H1 (cell line): ENCODE results near the gene NHEJ1. TPM values are rescaled to one million over a fixed set of nuclear protein-coding genes. Genes with fewer than 3 reads are reported as not detected.

Source experiments
- CTCF ChIA-PET: fragments of 300-600 bp; sonication (Branson Sonifier 250); formaldehyde crosslinking; loops from one replicate; lab custom pipeline; 2021; ENCODE audit not compliant: partially characterized antibody; lab: Charles Lee
- POLR2A ChIA-PET: fragments of 300-600 bp; sonication (Branson Sonifier 250); formaldehyde crosslinking; loops from one replicate; lab custom pipeline; 2021; ENCODE audit warnings: inconsistent platforms; ENCODE audit not compliant: partially characterized antibody; lab: Charles Lee
- DNase-seq, 2 experiments: peaks; one replicate each; pipeline versions ENCODE4 v3.0.0 to v3.0.0-alpha.2; 2010 to 2022; ENCODE audit warnings: low spot score in 2 of 2, low read depth in 1 of 2, mixed read lengths in 1 of 2
- FAIRE-seq: peaks from 2 replicates; lab custom pipeline; 2011; peaks lifted over from hg19 to GRCh38; lab: Jason Lieb, UNC
- H2AFZ ChIP-seq: 2 replicates; pipeline ENCODE4 v1.8.1; 2012; ENCODE audit warnings: low read length, inconsistent platforms
- H2AK5ac ChIP-seq: 2 replicates; pipeline ENCODE4 v1.6.1; 2013; ENCODE audit warnings: low read depth, low read length
- H2BK120ac ChIP-seq: replicated peaks from 2 replicates; pipeline ENCODE3; 2013; ENCODE audit warnings: low read depth, low read length, inconsistent platforms
- H2BK12ac ChIP-seq: 2 replicates; pipeline ENCODE4 v1.6.1; 2013; ENCODE audit warnings: low read depth, low read length
- H2BK15ac ChIP-seq: 2 replicates; pipeline ENCODE4 v1.6.1; 2013; ENCODE audit warnings: low read length
- H2BK20ac ChIP-seq: 2 replicates; pipeline ENCODE4 v1.6.1; 2013; ENCODE audit warnings: low read length
- H2BK5ac ChIP-seq: 2 replicates; pipeline ENCODE4 v1.6.1; 2013; ENCODE audit warnings: low read depth, low read length
- H3K14ac ChIP-seq: 2 replicates; pipeline ENCODE4 v1.6.1; 2013; ENCODE audit warnings: inconsistent platforms; ENCODE audit not compliant: insufficient read length
- H3K18ac ChIP-seq: 2 replicates; pipeline ENCODE4 v1.6.1; 2013; ENCODE audit warnings: low read length; ENCODE audit errors: extremely low read depth
- H3K23ac ChIP-seq: 2 replicates; pipeline ENCODE4 v1.6.1; 2013; ENCODE audit warnings: inconsistent platforms; ENCODE audit not compliant: insufficient read length
- H3K23me2 ChIP-seq: 2 replicates; pipeline ENCODE4 v1.6.1; 2013; ENCODE audit warnings: low read depth, low read length
- H3K27ac ChIP-seq: 2 replicates; pipeline ENCODE4 v1.6.1; 2011; ENCODE audit warnings: low read depth, low read length, inconsistent platforms
- H3K27me3 ChIP-seq, 4 experiments: replicated peaks in 1 of 4; 1 replicate in 1 of 4; 2 replicates in 3 of 4; pipeline versions ENCODE4 v1.6.1 to v1.8.1; 2011 to 2013; ENCODE audit warnings: low read length in 3 of 4, mild to moderate bottlenecking in 3 of 4, inconsistent platforms in 2 of 4, mixed read lengths in 2 of 4, moderate library complexity in 1 of 4; ENCODE audit not compliant: control insufficient read depth in 3 of 4, insufficient read depth in 3 of 4; ENCODE audit errors: extremely low read depth in 1 of 4
- H3K36me3 ChIP-seq, 4 experiments: 2 replicates each; pipeline versions ENCODE4 v1.6.1 to v1.8.1; 2011 to 2013; ENCODE audit warnings: mild to moderate bottlenecking in 4 of 4, low read length in 3 of 4, moderate library complexity in 2 of 4, control low read depth in 1 of 4, inconsistent platforms in 1 of 4; ENCODE audit not compliant: insufficient read depth in 4 of 4, control insufficient read depth in 2 of 4
- H3K4ac ChIP-seq: replicated peaks from 2 replicates; pipeline ENCODE3; 2013; ENCODE audit warnings: low read length, low read depth, mixed read lengths, inconsistent platforms; ENCODE audit not compliant: insufficient read length
- H3K4me1 ChIP-seq, 4 experiments: replicated peaks in 1 of 4; 1 replicate in 1 of 4; 2 replicates in 3 of 4; pipeline versions ENCODE4 v1.6.1 to v1.8.1; 2011 to 2013; ENCODE audit warnings: low read length in 3 of 4, inconsistent platforms in 2 of 4, mixed read lengths in 1 of 4; ENCODE audit not compliant: insufficient read depth in 4 of 4, control insufficient read depth in 3 of 4
- H3K4me2 ChIP-seq, 2 experiments: 2 replicates each; pipeline versions ENCODE4 v1.6.1 to v1.8.1; 2011 to 2013; ENCODE audit warnings: low read depth in 2 of 2, low read length in 2 of 2, control low read depth in 1 of 2, inconsistent platforms in 1 of 2, mild to moderate bottlenecking in 1 of 2; ENCODE audit not compliant: insufficient read depth in 1 of 2
- H3K4me3 ChIP-seq, 4 experiments: fragments of 200-600, 300-600 bp in 1 of 4; sonication (generic), shearing (Covaris generic), sonication (Bioruptor Twin) in 1 of 4; 2 replicates each; pipeline versions ENCODE4 v1.5.1 to v1.8.1; 2011 to 2016; ENCODE audit warnings: low read length in 4 of 4, low read depth in 3 of 4, control low read depth in 2 of 4, inconsistent platforms in 2 of 4, mild to moderate bottlenecking in 2 of 4, mixed read lengths in 1 of 4, moderate library complexity in 1 of 4; ENCODE audit not compliant: insufficient read depth in 2 of 4; ENCODE audit errors: extremely low read depth in 1 of 4
- H3K56ac ChIP-seq: replicated peaks from 2 replicates; pipeline ENCODE3; 2013; ENCODE audit warnings: low read depth, mild to moderate bottlenecking, mixed read lengths, low read length, inconsistent platforms; ENCODE audit not compliant: insufficient read length
- H3K79me1 ChIP-seq: 2 replicates; pipeline ENCODE4 v1.6.1; 2013; ENCODE audit warnings: low read depth, low read length, control low read depth
- H3K79me2 ChIP-seq, 2 experiments: 2 replicates each; pipeline versions ENCODE4 v1.6.1 to v1.8.1; 2012 to 2013; ENCODE audit warnings: low read length in 2 of 2, mild to moderate bottlenecking in 2 of 2, inconsistent platforms in 1 of 2; ENCODE audit not compliant: insufficient read depth in 2 of 2, control insufficient read depth in 1 of 2
- H3K9ac ChIP-seq, 4 experiments: replicated peaks in 1 of 4; 1 replicate in 1 of 4; 2 replicates in 3 of 4; pipeline versions ENCODE4 v1.6.1 to v1.8.1; 2011 to 2013; ENCODE audit warnings: low read depth in 3 of 4, low read length in 3 of 4, control low read depth in 2 of 4, mild to moderate bottlenecking in 2 of 4, moderate library complexity in 2 of 4, inconsistent platforms in 1 of 4; ENCODE audit errors: extremely low read depth in 1 of 4
- H3K9me3 ChIP-seq, 2 experiments: 2 replicates each; pipeline versions ENCODE4 v1.6.1 to v1.8.1; 2012 to 2013; ENCODE audit warnings: mild to moderate bottlenecking in 2 of 2, moderate library complexity in 2 of 2, control low read depth in 1 of 2, inconsistent platforms in 1 of 2, low read depth in 1 of 2, low read length in 1 of 2, mixed read lengths in 1 of 2; ENCODE audit not compliant: insufficient read depth in 2 of 2
- H4K20me1 ChIP-seq, 2 experiments: replicated peaks in 1 of 2; 2 replicates each; pipeline versions ENCODE3 to v1.8.1; 2011 to 2013; ENCODE audit warnings: inconsistent platforms in 2 of 2, low read length in 2 of 2, mild to moderate bottlenecking in 1 of 2; ENCODE audit not compliant: insufficient read depth in 2 of 2, control insufficient read depth in 1 of 2
- H4K5ac ChIP-seq: 2 replicates; pipeline ENCODE4 v1.6.1; 2013; ENCODE audit warnings: low read length, low read depth, mixed read lengths, inconsistent platforms; ENCODE audit not compliant: insufficient read length
- H4K8ac ChIP-seq: 2 replicates; pipeline ENCODE4 v1.8.0; 2013; ENCODE audit warnings: mild to moderate bottlenecking, moderate library complexity, low read length, inconsistent platforms; ENCODE audit not compliant: insufficient read depth; ENCODE audit errors: extremely low read depth
- H4K91ac ChIP-seq: replicated peaks from 2 replicates; pipeline ENCODE3; 2013; ENCODE audit warnings: low read length, mixed read lengths, inconsistent platforms; ENCODE audit not compliant: insufficient read length
- BACH1 ChIP-seq: IDR thresholded peaks from 2 replicates; pipeline ENCODE4 v1.6.1; 2012; ENCODE audit warnings: low read length, improper control_type of control experiment
- CREB1 ChIP-seq: IDR thresholded peaks from 2 replicates; pipeline ENCODE4 v1.6.1; 2012; ENCODE audit warnings: inconsistent platforms
- CTBP2 ChIP-seq: IDR thresholded peaks from 2 replicates; pipeline ENCODE4 v1.7.0; 2011; ENCODE audit warnings: borderline replicate concordance, mild to moderate bottlenecking, moderate library complexity, mixed read lengths, low read length; ENCODE audit not compliant: insufficient read depth, insufficient read length
- EP300 ChIP-seq, 2 experiments: IDR thresholded peaks; 1 replicate in 1 of 2; 2 replicates in 1 of 2; pipeline ENCODE4 v1.6.1; 2011 to 2012; ENCODE audit warnings: low read depth in 2 of 2, low read length in 2 of 2, mild to moderate bottlenecking in 2 of 2, borderline replicate concordance in 1 of 2, inconsistent platforms in 1 of 2, moderate library complexity in 1 of 2
- EZH2 ChIP-seq: fragments of 200-600 bp; sonication (generic); IDR thresholded peaks from 2 replicates; pipeline ENCODE4 v1.7.1; 2012; ENCODE audit warnings: low read depth, mild to moderate bottlenecking, moderate library complexity, low read length, inconsistent platforms; ENCODE audit not compliant: severe bottlenecking
- HDAC6 ChIP-seq: IDR thresholded peaks from one replicate; pipeline ENCODE4 v1.7.1; 2012; ENCODE audit warnings: low read depth, mild to moderate bottlenecking, inconsistent platforms, low read length, moderate library complexity
- KDM5A ChIP-seq: fragments of 200-600 bp; IDR thresholded peaks from 2 replicates; pipeline ENCODE4 v1.7.1; 2012; ENCODE audit warnings: mild to moderate bottlenecking, low read length, inconsistent platforms, mixed read lengths
- SP2 ChIP-seq: IDR thresholded peaks from 2 replicates; pipeline ENCODE4 v1.6.1; 2012; ENCODE audit warnings: mild to moderate bottlenecking, low read length, inconsistent platforms
- SRF ChIP-seq: IDR thresholded peaks from 2 replicates; pipeline ENCODE4 v1.6.1; 2011; ENCODE audit warnings: mild to moderate bottlenecking, low read depth, low read length, moderate library complexity
- WGBS, 2 experiments: shearing (Covaris generic) in 1 of 2; methylation state at CpG; one replicate each; pipeline versions ENCODE4 v1.1.6 to v1.1.7; 2013 to 2015; ENCODE audit warnings: low lambda C conversion rate in 2 of 2, mixed read lengths in 2 of 2, inconsistent platforms in 1 of 2, low coverage in 1 of 2, missing lambda C conversion rate in 1 of 2; ENCODE audit not compliant: insufficient replicate concordance in 2 of 2, insufficient coverage in 1 of 2, insufficient read length in 1 of 2; ENCODE audit errors: extremely low coverage in 1 of 2, missing lambda C conversion rate in 1 of 2; 5-methylcytosine and 5-hydroxymethylcytosine counted together
- polyA plus RNA-seq, 7 experiments: library from polyadenylated mRNA; depleted of rRNA in 3 of 7; stranded (reverse) in 5 of 7; unstranded in 2 of 7; fragments of >200 nt in 5 of 7; fragments of 200-250 nt in 2 of 7; gene quantifications; 1 replicate in 5 of 7; 2 replicates in 1 of 7; 4 replicates in 1 of 7; pipeline versions ENCODE4 v1.2.1 to v1.2.3, GENCODE V29; 2011 to 2013; ENCODE audit warnings: missing spikeins in 2 of 7, mixed read lengths in 2 of 7
- total RNA-seq: library from RNA; stranded (reverse); fragmentation: NEBNext Ultra II Directional; extraction: Animal tissue kit (Norgen Biotek cat#: 25700); gene quantifications from 2 replicates; pipeline ENCODE4 v1.2.1, GENCODE V29; 2021
- TF ChIP-seq, protein P1 (sequence below): IDR thresholded peaks from 2 replicates; pipeline ENCODE4 v1.6.1; 2011; ENCODE audit warnings: low read depth, mild to moderate bottlenecking, low read length; ENCODE audit not compliant: insufficient read depth
- TF ChIP-seq, protein P2 (sequence below): IDR thresholded peaks from 2 replicates; pipeline ENCODE4 v1.6.1; 2012; ENCODE audit warnings: low read length, inconsistent platforms

NHEJ1 gene
- total and polyA plus RNA-seq, 2 of the 8 experiments (the other 6 are each of a cell fraction or from before 2014, with no cell fraction given), result 22.7 to 24.1 TPM

DNA sequence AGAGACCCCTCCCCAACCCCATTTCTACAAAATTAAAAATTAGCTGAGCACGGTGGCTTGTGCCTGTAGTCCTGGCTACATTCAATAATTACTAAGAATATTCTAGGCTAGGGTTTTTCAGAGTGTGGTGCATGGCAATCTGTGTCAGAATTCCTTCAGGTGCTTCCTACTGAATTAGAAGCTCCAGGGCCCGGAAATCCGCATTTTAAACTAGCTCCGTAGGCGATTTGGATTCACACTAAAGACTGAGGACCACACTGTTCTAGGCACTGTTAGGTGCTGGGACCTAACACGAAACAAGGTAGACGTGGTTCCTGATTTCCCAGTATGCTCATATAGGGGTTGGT lies 45.3 kb upstream of the NHEJ1 start:
- peak overlapping the region; percentile 94 to 100 for H3K4me2 ChIP-seq
- no peak overlapping the region for H3K18ac ChIP-seq
- peak overlapping the region; percentile 62 for H2AFZ ChIP-seq
- CTCF ChIA-PET, result interaction anchor here (0.6 to 2.4 kb wide), 18 partner anchors 25 to 308 kb away, joined by 3 to 8 read pairs (median 3); partner anchors contain the start of genes CNPPD1 and TUBA4B
- H3K4me1 ChIP-seq, result peaks cover 0 to 6% (median 3%) of the 10 kb centered on the region in 4 experiments; a peak in 5 of 7 replicates
- WGBS, 2 experiments, result 33% methylated on average over 7 of the region's 7 CpGs; no CpG with 5 or more reads in 1 of the 2 experiments
- peaks cover 0 to 2% of the 10 kb centered on the region in 2 experiments for H4K20me1 ChIP-seq
- peaks cover 10% of the 10 kb centered on the region for H3K23me2 ChIP-seq
- no peak overlapping the region for H3K56ac ChIP-seq
- no peak overlapping the region for H3K23ac ChIP-seq
- POLR2A ChIA-PET, result interaction anchor here (0.8 to 6.1 kb wide), 15 partner anchors 9 to 547 kb away, joined by 3 to 101 read pairs (median 4); partner anchors contain the start of genes ABCB6, ANKZF1, ATG9A and BCS1L
- H3K27me3 ChIP-seq, result no peaks in the 10 kb centered on the region
- H3K27ac ChIP-seq, result no peak overlapping the region
- H3K9ac ChIP-seq, result peak overlapping the region in 1 of 4 experiments; percentile 84; a peak in 1 of 7 replicates
- no peaks in the 10 kb centered on the region; a peak in 1 of 4 replicates for H3K9me3 ChIP-seq
- H3K14ac ChIP-seq, result no peak overlapping the region
- no peak overlapping the region for H4K91ac ChIP-seq
- H4K5ac ChIP-seq, result no peak overlapping the region
- H4K8ac ChIP-seq, result no peak overlapping the region
- no peak overlapping the region for H2BK20ac ChIP-seq
- H2BK120ac ChIP-seq, result no peak overlapping the region
- FAIRE-seq (no peak), DNase-seq (no peak)
- no peaks in the 10 kb centered on the region for H3K79me1 ChIP-seq
- peak overlapping the region; percentile 70 to 80 (median 73) for H3K4me3 ChIP-seq
- peaks cover 0 to 18% (median 5%) of the 10 kb centered on the region in 4 experiments; a peak in 5 of 8 replicates for H3K36me3 ChIP-seq
- H2BK12ac ChIP-seq, result 0 out of 2 replicates have a peak overlapping the region, but pooled peaks have one; percentile 39
- H3K79me2 ChIP-seq, result no peaks in the 10 kb centered on the region
- 0 out of 2 replicates have a peak overlapping the region, but pooled peaks have one; percentile 26 for H2BK5ac ChIP-seq
- peak overlapping the region; percentile 71; the same call in 1 of the 2 replicates for H2AK5ac ChIP-seq
- H3K4ac ChIP-seq, result peak overlapping the region; percentile 0
- H2BK15ac ChIP-seq, result 0 out of 2 replicates have a peak overlapping the region, but pooled peaks have one; percentile 53
- no peak for TF ChIP-seq HDAC6
- TF ChIP-seq SP2, result no peak
- TF ChIP-seq SRF, result no peak
- TF ChIP-seq, protein P1, sequence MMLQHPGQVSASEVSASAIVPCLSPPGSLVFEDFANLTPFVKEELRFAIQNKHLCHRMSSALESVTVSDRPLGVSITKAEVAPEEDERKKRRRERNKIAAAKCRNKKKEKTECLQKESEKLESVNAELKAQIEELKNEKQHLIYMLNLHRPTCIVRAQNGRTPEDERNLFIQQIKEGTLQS, result no peak
- no peak for TF ChIP-seq EZH2
- TF ChIP-seq, protein P2, sequence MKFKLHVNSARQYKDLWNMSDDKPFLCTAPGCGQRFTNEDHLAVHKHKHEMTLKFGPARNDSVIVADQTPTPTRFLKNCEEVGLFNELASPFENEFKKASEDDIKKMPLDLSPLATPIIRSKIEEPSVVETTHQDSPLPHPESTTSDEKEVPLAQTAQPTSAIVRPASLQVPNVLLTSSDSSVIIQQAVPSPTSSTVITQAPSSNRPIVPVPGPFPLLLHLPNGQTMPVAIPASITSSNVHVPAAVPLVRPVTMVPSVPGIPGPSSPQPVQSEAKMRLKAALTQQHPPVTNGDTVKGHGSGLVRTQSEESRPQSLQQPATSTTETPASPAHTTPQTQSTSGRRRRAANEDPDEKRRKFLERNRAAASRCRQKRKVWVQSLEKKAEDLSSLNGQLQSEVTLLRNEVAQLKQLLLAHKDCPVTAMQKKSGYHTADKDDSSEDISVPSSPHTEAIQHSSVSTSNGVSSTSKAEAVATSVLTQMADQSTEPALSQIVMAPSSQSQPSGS, result no peak
- TF ChIP-seq BACH1, result no peak
- no peak for TF ChIP-seq CTBP2
- no peak for TF ChIP-seq CREB1
- TF ChIP-seq KDM5A, result no peak
- TF ChIP-seq EP300 (IDR thresholded peaks at IDR 0.05; ENCODE audit: borderline replicate concordance in 1 of 2, low read depth in 2 of 2, low read length in 2 of 2), result no peak
